Limb (tissue), 2 donors: ENCODE results near the gene ZSCAN22.

Experiments used
- DNase-seq, 2 donors: peaks; one replicate each; pipeline ENCODE4 v3.0.0-alpha.2; 2016; ENCODE audit errors: extremely low spot score in 2 of 2

ZSCAN22 gene

GRCh38 chr19:58326914-58327726 lies at the start of gene ZSCAN22:
ZSCAN22 (plus strand) TSS chr19:58326994; CDS start chr19:58334803, 7,809 bp downstream.
- peak; percentile 96 for DNase-seq

- DNase-seq = no peak
Measured at GRCh38 chr19:58277197-58277596, 49.6 kb upstream of the ZSCAN22 start.

GRCh38 chr19:58277748-58278540 lies 48.9 kb upstream of the ZSCAN22 start:
- no peak for DNase-seq

GRCh38 chr19:58278541-58279041 lies 48.2 kb upstream of the ZSCAN22 start, which contains the start of gene ZNF8:
ZNF8 (plus strand) TSS chr19:58278955; CDS start chr19:58279082, 127 bp downstream.
- DNase-seq = peak; percentile 98 to 99

GRCh38 chr19:58279042-58279924 lies 47.5 kb upstream of the ZSCAN22 start:
- peak; percentile 38 to 82 for DNase-seq

GRCh38 chr19:58279925-58280316 lies 46.9 kb upstream of the ZSCAN22 start:
- no peak for DNase-seq

GRCh38 chr19:58284199-58284598 lies 42.6 kb upstream of the ZSCAN22 start:
- no peak for DNase-seq

GRCh38 chr19:58291943-58292342 lies 34.9 kb upstream of the ZSCAN22 start:
- no peak for DNase-seq

- no peak for DNase-seq
Measured at GRCh38 chr19:58294743-58295374, 31.9 kb upstream of the ZSCAN22 start.

GRCh38 chr19:58296104-58296503 lies 30.7 kb upstream of the ZSCAN22 start:
- DNase-seq = no peak

GRCh38 chr19:58300620-58301019 lies 26.2 kb upstream of the ZSCAN22 start:
- no peak for DNase-seq

GRCh38 chr19:58304255-58304654 lies 22.5 kb upstream of the ZSCAN22 start:
- no peak for DNase-seq

- DNase-seq = no peak
Measured at GRCh38 chr19:58304748-58305064, 22.1 kb upstream of the ZSCAN22 start.

- peak; percentile 95 to 97 for DNase-seq
Measured at GRCh38 chr19:58305065-58305931, 21.5 kb upstream of the ZSCAN22 start, which contains the start of gene ERVK3-1. ERVK3-1 (plus strand) TSS chr19:58305377; CDS start chr19:58312169, 6,792 bp downstream.

- DNase-seq = no peak
Measured at GRCh38 chr19:58305932-58306323, 20.9 kb upstream of the ZSCAN22 start.

GRCh38 chr19:58307736-58308135 lies 19.1 kb upstream of the ZSCAN22 start:
- no peak for DNase-seq

- peak in 1 of 2 donors; percentile 51 for DNase-seq
Measured at GRCh38 chr19:58310685-58311084, 16.1 kb upstream of the ZSCAN22 start.

- no peak for DNase-seq
Measured at GRCh38 chr19:58311345-58311865, 15.4 kb upstream of the ZSCAN22 start.

GRCh38 chr19:58315580-58315979 lies 11.2 kb upstream of the ZSCAN22 start:
- no peak for DNase-seq
